ENCODE results near the gene UACA. TPM values are rescaled to one million over a fixed set of nuclear protein-coding genes. Genes with fewer than 3 reads are reported as not detected.

The UACA gene
- total RNA-seq, 1 donor: 149 TPM

DNA sequence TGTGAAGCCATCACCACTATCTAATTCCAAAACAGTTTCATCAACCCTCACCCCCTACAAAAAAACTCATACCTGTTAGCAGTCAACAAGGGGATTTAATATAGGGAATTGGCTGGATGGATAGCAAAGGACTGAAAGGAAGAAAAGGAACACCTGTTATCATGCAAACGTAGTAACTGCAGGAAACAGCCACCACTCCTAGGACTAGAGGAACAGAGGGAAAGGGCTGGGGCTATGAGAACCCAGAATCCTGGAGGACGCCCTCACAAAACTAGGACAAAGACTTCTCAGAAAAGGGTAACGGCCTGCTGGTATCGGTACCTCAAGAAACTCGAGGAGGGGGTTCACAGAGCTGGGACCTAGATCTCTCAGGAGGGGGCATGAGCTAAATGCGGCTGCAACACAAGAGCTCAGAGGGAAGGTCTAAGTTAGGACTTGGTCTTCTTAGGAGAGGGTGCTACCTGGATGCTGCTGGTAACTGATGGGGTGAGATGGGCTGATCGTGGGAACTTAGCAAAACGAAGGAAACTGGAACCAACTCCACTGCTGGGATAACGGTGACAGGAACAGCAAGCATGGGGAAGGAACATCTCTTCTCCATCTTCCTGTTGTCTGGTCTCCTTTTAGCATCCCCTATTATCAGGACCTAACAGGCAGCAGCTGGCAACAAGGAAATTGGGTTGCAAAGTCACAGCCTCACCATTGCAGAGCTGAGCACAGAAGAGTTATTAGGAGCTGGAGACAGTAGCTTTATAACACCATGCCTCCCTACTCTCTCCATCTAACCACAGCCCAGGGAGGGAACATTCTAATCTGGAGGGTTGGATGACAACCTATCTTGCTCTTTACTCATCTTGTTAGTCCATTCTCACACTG, 147.7 kb downstream of the UACA start:
- TF ChIP-seq, protein P1, sequence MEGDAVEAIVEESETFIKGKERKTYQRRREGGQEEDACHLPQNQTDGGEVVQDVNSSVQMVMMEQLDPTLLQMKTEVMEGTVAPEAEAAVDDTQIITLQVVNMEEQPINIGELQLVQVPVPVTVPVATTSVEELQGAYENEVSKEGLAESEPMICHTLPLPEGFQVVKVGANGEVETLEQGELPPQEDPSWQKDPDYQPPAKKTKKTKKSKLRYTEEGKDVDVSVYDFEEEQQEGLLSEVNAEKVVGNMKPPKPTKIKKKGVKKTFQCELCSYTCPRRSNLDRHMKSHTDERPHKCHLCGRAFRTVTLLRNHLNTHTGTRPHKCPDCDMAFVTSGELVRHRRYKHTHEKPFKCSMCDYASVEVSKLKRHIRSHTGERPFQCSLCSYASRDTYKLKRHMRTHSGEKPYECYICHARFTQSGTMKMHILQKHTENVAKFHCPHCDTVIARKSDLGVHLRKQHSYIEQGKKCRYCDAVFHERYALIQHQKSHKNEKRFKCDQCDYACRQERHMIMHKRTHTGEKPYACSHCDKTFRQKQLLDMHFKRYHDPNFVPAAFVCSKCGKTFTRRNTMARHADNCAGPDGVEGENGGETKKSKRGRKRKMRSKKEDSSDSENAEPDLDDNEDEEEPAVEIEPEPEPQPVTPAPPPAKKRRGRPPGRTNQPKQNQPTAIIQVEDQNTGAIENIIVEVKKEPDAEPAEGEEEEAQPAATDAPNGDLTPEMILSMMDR (IDR thresholded peaks at IDR 0.05; ENCODE audit: insufficient read depth, low read length): no peak
- H3K4me3 ChIP-seq (ENCODE audit: low read depth, low read length): no peak overlapping the region
- no peak for DNase-seq (ENCODE audit: low read depth)

DNA sequence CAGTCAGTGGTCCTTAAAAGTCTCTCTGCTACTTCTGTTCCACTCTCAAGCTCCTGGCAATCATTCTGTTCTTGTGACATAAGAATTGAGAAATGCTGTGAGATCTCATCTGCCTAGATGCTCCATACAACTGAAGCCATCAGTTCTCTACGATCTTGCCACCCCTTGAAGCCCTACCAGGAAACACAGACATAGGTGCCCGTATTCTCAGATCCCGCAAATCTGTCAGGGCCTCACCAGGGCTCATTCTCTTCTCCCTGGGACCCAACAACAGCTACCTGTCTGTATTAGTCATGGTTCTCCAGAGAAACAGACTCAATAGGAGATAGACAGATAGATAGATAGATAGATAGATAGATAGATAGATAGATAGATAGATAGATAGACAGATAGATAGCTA, 149.1 kb downstream of the UACA start:
- TF ChIP-seq, protein P1 (IDR thresholded peaks at IDR 0.05; ENCODE audit: insufficient read depth, low read length): no peak
- no peak for DNase-seq (ENCODE audit: low read depth)
- no peak overlapping the region for H3K4me3 ChIP-seq (ENCODE audit: low read depth, low read length)

DNA sequence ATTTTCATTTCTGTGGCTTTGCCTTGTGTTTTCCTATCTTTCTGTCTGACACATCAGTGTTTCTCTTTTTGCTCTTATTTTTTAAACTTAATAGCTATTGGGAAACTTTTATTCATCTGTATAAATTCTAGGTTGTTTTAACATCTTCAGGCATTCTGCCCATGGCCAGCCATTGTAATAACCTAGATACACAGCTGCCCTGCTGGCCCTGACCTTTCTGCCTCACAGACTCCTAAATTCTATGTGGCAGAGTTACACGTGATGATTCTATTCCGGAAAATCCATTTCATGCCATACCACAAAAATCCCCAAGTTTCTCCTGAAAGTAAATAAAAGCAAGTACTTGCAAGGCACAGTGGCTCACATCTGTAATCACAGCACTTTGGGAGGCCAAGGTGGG, 150.1 kb downstream of the UACA start:
- TF ChIP-seq, protein P1 (IDR thresholded peaks at IDR 0.05; ENCODE audit: insufficient read depth, low read length): no peak
- H3K4me3 ChIP-seq (ENCODE audit: low read depth, low read length): no peak overlapping the region
- no peak for DNase-seq (ENCODE audit: low read depth)

DNA sequence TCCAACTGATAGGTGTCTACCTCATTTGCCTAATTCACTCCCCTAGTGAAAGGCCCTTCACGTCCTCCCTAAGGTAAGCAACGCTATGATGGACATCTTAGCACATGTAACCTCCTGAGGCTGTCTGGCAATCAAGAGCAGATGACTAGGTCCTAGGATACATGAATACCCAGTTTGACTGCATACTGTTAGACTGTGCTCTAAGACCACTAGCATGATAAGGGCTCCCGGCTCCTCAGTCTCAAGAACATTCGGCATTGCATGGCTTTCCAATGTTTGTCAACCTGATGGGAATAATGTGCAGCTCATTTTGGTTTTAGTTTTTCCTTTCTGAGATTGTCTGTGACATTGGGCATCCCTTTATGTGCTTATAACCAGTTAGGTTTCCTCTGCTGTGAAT, 152.1 kb downstream of the UACA start:
- TF ChIP-seq, protein P1 (IDR thresholded peaks at IDR 0.05; ENCODE audit: insufficient read depth, low read length): no peak
- no peak overlapping the region for H3K4me3 ChIP-seq (ENCODE audit: low read depth, low read length)
- no peak for DNase-seq (ENCODE audit: low read depth)

DNA sequence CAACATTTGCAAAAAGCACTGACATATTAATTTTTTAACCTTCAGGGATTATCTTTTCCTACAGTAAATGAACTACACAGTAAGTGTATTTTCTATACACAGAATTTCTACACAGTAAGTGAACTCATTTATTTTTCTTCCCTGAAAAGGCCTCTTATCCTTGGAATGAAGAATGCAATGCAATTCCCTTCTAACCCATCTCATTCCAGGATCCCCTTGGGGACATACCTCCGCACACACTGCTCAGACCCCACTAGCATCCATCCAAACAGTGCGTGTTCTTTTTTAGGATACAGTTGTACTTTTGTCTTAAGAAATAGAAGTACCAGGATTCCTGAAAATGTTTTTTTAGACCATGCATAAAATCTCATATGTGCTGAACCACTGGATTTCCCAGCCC, 152.8 kb downstream of the UACA start:
- TF ChIP-seq, protein P1 (IDR thresholded peaks at IDR 0.05; ENCODE audit: insufficient read depth, low read length): no peak

DNA sequence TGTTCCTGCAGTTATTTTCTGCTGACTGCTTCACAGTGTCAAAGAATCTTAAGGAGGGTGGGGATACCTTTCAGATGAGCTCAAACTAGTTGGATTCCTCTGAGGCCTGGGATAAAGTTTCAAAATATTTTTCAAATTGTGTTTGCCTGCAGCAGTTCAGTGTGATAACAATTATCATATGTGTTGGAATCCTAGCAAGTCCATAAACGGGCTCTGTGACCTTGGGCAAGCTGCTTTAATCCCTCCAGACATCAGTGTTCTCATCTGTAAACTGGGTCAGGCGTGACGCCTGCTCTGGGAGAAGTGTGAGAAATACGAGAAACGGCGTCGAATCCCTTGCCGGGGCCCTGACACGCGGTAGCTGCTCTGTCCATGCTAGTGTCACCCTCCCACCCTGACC, 153.5 kb downstream of the UACA start:
- no peak overlapping the region for H3K4me3 ChIP-seq (ENCODE audit: low read depth, low read length)
- no peak for DNase-seq (ENCODE audit: low read depth)
- TF ChIP-seq, protein P1 (IDR thresholded peaks at IDR 0.05; ENCODE audit: insufficient read depth, low read length): no peak

More for the DNA sequence above, 152.8 kb downstream of the UACA start:
- H3K4me3 ChIP-seq (ENCODE audit: low read depth, low read length): no peak overlapping the region
- no peak for DNase-seq (ENCODE audit: low read depth)

Measured in fibroblast of the aortic adventitia (primary cell).